Tibial nerve (tissue), 4 donors: Measurements from ENCODE around the gene P2RX5.

ENCODE experiments used
- EP300 ChIP-seq, 2 donors: sonication (generic); formaldehyde crosslinking; IDR thresholded peaks; one replicate each; pipeline ENCODE4 v1.6.1; 2017; ENCODE audit warnings: antibody characterized with exemption in 2 of 2, mild to moderate bottlenecking in 1 of 2
- TF ChIP-seq, protein P1 (sequence below), 5 experiments: fragments of 200-600 bp in 3 of 5; fragments of 450-650 bp in 2 of 5; sonication (generic) in 3 of 5; IDR thresholded peaks; one replicate each; pipeline ENCODE4 v1.5.1; 2016 to 2019; ENCODE audit warnings: antibody characterized with exemption in 5 of 5, mild to moderate bottlenecking in 3 of 5, moderate library complexity in 2 of 5

DNA sequence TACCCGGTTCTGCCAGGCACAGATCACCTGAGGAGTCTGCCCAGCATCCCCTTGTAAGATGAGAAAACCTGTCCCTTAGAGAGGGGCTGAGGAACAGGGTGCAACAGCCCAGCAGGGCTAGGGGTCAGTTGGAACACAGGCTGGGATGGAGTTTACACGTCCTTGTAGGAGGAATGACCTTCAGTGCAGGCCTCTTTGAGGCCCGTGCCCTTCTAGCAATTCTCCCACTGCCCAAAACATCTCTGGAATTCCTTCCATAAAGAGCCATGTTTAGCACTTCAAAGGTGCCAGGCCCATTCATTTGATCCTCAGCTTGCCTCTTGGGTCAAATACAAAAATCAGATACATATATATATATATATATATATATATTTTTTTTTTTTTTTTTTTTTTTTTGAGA, 54.9 kb downstream of the P2RX5 start:
- no peak for TF ChIP-seq EP300 (IDR thresholded peaks at IDR 0.05)
- TF ChIP-seq, protein P1, sequence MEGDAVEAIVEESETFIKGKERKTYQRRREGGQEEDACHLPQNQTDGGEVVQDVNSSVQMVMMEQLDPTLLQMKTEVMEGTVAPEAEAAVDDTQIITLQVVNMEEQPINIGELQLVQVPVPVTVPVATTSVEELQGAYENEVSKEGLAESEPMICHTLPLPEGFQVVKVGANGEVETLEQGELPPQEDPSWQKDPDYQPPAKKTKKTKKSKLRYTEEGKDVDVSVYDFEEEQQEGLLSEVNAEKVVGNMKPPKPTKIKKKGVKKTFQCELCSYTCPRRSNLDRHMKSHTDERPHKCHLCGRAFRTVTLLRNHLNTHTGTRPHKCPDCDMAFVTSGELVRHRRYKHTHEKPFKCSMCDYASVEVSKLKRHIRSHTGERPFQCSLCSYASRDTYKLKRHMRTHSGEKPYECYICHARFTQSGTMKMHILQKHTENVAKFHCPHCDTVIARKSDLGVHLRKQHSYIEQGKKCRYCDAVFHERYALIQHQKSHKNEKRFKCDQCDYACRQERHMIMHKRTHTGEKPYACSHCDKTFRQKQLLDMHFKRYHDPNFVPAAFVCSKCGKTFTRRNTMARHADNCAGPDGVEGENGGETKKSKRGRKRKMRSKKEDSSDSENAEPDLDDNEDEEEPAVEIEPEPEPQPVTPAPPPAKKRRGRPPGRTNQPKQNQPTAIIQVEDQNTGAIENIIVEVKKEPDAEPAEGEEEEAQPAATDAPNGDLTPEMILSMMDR (IDR thresholded peaks at IDR 0.05) = no peak
